Measurements from ENCODE around the gene GGT6.

- TF ChIP-seq CTCF (IDR thresholded peaks at IDR 0.05; ENCODE audit: low read depth, low read length) (no peak), EZH2phosphoT487 (IDR thresholded peaks at IDR 0.05; ENCODE audit: low read depth) (no peak)
Measured at GRCh38 chr17:4510618-4510941, 49.8 kb downstream of the GGT6 start.

Data from OCI-LY3 (cell line).